ENCODE measurements around the gene INTS14. TPM values are rescaled to one million over a fixed set of nuclear protein-coding genes. Genes with fewer than 3 reads are reported as not detected.

The INTS14 gene
- 29.5 TPM for total RNA-seq
- polyA plus RNA-seq, result 31.8 TPM
- long read RNA-seq, donor 1, result 0 reads
- long read RNA-seq, donor 2, result 0 reads
- long read RNA-seq, donor 3, transcript INTS14-201 (12 exons, 2,393 nt), result major isoform, 10 of 17 reads
- long read RNA-seq, donor 3, partial matches to known transcripts, result 5 of 17 reads
- long read RNA-seq, donor 3, other reads (novel, unspliced or antisense), result 0 of 17 reads
- long read RNA-seq, donor 4, partial matches to known transcripts, result 0 of 5 reads
- long read RNA-seq, donor 4, other reads (novel, unspliced or antisense), result 0 of 5 reads
- long read RNA-seq, donor 5, transcript INTS14-201 (12 exons, 2,393 nt), result major isoform, 10 of 58 reads
- long read RNA-seq, donor 5, partial matches to known transcripts, result 47 of 58 reads
- long read RNA-seq, donor 5, other reads (novel, unspliced or antisense), result 0 of 58 reads
- long read RNA-seq, donor 6, transcript INTS14-201 (12 exons, 2,393 nt), result major isoform, 6 of 7 reads
- long read RNA-seq, donor 6, partial matches to known transcripts, result 0 of 7 reads
- long read RNA-seq, donor 6, other reads (novel, unspliced or antisense), result 0 of 7 reads
- long read RNA-seq, donor 7, transcript INTS14-201 (12 exons, 2,393 nt), result major isoform, 5 of 5 reads
- long read RNA-seq, donor 7, partial matches to known transcripts, result 0 of 5 reads
- long read RNA-seq, donor 7, other reads (novel, unspliced or antisense), result 0 of 5 reads
- long read RNA-seq, donor 8, partial matches to known transcripts, result 0 of 4 reads
- long read RNA-seq, donor 8, other reads (novel, unspliced or antisense), result 0 of 4 reads
- long read RNA-seq, donor 9, transcript INTS14-201 (12 exons, 2,393 nt), result major isoform, 5 of 7 reads
- long read RNA-seq, donor 9, partial matches to known transcripts, result 0 of 7 reads
- long read RNA-seq, donor 9, other reads (novel, unspliced or antisense), result 0 of 7 reads
- long read RNA-seq, donor 10, transcript INTS14-201 (12 exons, 2,393 nt), result major isoform, 5 of 8 reads
- long read RNA-seq, donor 10, partial matches to known transcripts, result 0 of 8 reads
- long read RNA-seq, donor 10, other reads (novel, unspliced or antisense), result 0 of 8 reads

DNA sequence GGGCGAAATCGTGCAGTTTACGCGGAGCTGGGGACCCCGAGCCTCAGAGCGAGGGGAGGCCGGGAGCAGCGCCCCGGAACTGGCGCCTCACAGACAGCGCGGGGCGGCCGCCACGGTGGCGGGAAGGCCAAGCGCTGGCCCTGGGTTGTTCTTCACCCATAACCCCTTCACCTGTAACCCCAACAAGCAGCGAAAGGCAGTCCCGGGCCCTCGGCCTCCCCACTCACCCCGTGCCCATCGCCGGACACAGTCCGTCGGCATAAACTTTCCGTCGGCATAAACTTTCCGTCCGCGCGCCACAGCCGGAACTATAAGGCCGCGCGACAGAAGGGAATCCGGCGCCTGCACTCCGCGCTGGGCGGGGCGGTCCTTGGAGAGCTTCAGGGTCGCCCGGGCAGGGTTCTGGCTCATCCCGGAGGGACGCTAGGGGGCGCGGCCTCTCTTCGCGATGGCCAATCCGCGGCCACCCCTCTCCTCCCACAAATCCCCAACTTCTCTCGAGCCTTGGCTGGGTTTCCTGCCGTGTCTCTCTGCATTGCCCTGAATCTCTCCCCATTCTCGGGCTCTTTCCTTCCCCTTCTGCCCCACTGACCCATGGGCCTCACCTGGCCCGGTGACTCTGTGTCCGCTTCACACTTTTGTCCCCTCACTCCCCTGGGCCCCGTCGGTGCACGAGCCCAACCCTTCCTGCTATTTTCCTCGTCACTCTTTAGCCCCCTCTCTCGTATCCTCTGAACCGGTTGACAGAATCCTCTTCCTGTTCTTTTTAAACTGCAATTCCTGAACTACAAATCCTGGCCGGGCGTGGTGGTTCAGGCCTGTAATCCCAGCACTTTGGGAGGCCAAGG is at the start of gene INTS14:
Gene INTS14, minus strand, starts transcription at position 261 of the 848 bp plus-strand sequence. CDS start 3,751 bp downstream, outside the sequence.
- peak within 1 kb of the TSS; percentile 56 to 93 for H3K4me3 ChIP-seq (ENCODE audit: low read length in 2 of 2)
- no peaks in the 10 kb centered on the region for H3K27me3 ChIP-seq (ENCODE audit: control insufficient read depth in 2 of 2, insufficient read depth in 1 of 2, low read length in 1 of 2)
- DNase-seq (ENCODE audit: low read depth in 6 of 9, low spot score in 9 of 9), result peak; percentile 72 to 94 (median 83)
- H3K27ac ChIP-seq (ENCODE audit: low read depth in 1 of 2, low read length in 1 of 2), result peak within 1 kb of the TSS; percentile 87 to 93
- H3K9me3 ChIP-seq (ENCODE audit: control insufficient read depth in 2 of 2, insufficient read depth in 1 of 2, low read length in 1 of 2), result no peaks in the 10 kb centered on the region
- H3K4me1 ChIP-seq (ENCODE audit: control insufficient read depth in 2 of 2, insufficient read depth in 2 of 2, low read length in 2 of 2), result peaks cover 5 to 23% of the 10 kb centered on the region in 2 donors
- peaks cover 5 to 7% of the 10 kb centered on the region in 2 donors for H3K36me3 ChIP-seq (ENCODE audit: control insufficient read depth in 2 of 2, insufficient read depth in 2 of 2, low read length in 1 of 2)
- under 1% methylated on average over 64 of the region's 64 CpGs for WGBS

DNA sequence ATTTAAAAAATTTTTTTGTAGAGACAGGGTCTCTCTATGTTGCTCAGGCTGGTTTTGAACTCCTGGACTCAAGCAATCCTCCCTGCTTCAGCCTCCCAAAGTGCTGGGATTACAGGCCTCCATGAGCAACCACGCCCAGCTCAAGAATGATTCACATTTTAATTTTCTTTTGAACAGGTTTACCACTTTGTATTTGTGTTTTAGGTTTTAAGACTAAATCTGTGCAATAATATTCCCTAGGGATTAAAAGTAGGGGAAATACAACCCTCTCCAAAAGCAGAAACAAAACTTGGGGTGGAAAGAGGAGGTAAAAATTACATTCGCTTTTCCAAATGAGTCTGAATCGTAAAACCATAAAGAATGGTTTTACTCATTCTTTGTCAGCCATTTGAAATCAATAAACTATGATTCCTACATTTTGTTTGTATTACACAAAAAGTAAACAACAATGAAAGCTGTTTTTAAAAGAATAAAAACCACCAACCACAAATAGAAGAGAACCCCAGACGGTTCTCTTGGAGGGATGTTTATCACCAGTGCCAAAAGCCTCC is 48.6 kb upstream of the INTS14 start:
- no peak for DNase-seq (ENCODE audit: low read depth in 6 of 9, low spot score in 9 of 9)
- no peak overlapping the region for H3K27ac ChIP-seq (ENCODE audit: low read depth in 1 of 2, low read length in 1 of 2)
- WGBS, result 97% methylated on average over 4 of the region's 4 CpGs
- no peaks in the 10 kb centered on the region for H3K4me1 ChIP-seq (ENCODE audit: control insufficient read depth in 2 of 2, insufficient read depth in 2 of 2, low read length in 2 of 2)
- H3K27me3 ChIP-seq (ENCODE audit: control insufficient read depth in 2 of 2, insufficient read depth in 1 of 2, low read length in 1 of 2), result no peaks in the 10 kb centered on the region
- no peak overlapping the region for H3K4me3 ChIP-seq (ENCODE audit: low read length in 2 of 2)
- no peaks in the 10 kb centered on the region for H3K9me3 ChIP-seq (ENCODE audit: control insufficient read depth in 2 of 2, insufficient read depth in 1 of 2, low read length in 1 of 2)
- H3K36me3 ChIP-seq (ENCODE audit: control insufficient read depth in 2 of 2, insufficient read depth in 2 of 2, low read length in 1 of 2), result peaks cover 7 to 36% of the 10 kb centered on the region in 2 donors

- no peaks in the 10 kb centered on the region for H3K27me3 ChIP-seq (ENCODE audit: control insufficient read depth in 2 of 2, insufficient read depth in 1 of 2, low read length in 1 of 2)
- no peak overlapping the region for H3K4me3 ChIP-seq (ENCODE audit: low read length in 2 of 2)
- H3K27ac ChIP-seq (ENCODE audit: low read depth in 1 of 2, low read length in 1 of 2), result no peak overlapping the region
- WGBS, result 92% methylated on average over 4 of the region's 4 CpGs
- H3K4me1 ChIP-seq (ENCODE audit: control insufficient read depth in 2 of 2, insufficient read depth in 2 of 2, low read length in 2 of 2), result no peaks in the 10 kb centered on the region
- H3K36me3 ChIP-seq (ENCODE audit: control insufficient read depth in 2 of 2, insufficient read depth in 2 of 2, low read length in 1 of 2), result peaks cover 10 to 30% of the 10 kb centered on the region in 2 donors
- H3K9me3 ChIP-seq (ENCODE audit: control insufficient read depth in 2 of 2, insufficient read depth in 1 of 2, low read length in 1 of 2), result no peaks in the 10 kb centered on the region
- DNase-seq (ENCODE audit: low read depth in 6 of 9, low spot score in 9 of 9), result no peak
These were observed 44.5 kb upstream of the INTS14 start for GRCh38 chr15:65655457-65655856.

- peaks cover 10 to 27% of the 10 kb centered on the region in 2 donors for H3K36me3 ChIP-seq (ENCODE audit: control insufficient read depth in 2 of 2, insufficient read depth in 2 of 2, low read length in 1 of 2)
- H3K9me3 ChIP-seq (ENCODE audit: control insufficient read depth in 2 of 2, insufficient read depth in 1 of 2, low read length in 1 of 2), result no peaks in the 10 kb centered on the region
- no peak for DNase-seq (ENCODE audit: low read depth in 6 of 9, low spot score in 9 of 9)
- no peaks in the 10 kb centered on the region for H3K4me1 ChIP-seq (ENCODE audit: control insufficient read depth in 2 of 2, insufficient read depth in 2 of 2, low read length in 2 of 2)
- no peak overlapping the region for H3K27ac ChIP-seq (ENCODE audit: low read depth in 1 of 2, low read length in 1 of 2)
- no peak overlapping the region for H3K4me3 ChIP-seq (ENCODE audit: low read length in 2 of 2)
- no peaks in the 10 kb centered on the region for H3K27me3 ChIP-seq (ENCODE audit: control insufficient read depth in 2 of 2, insufficient read depth in 1 of 2, low read length in 1 of 2)
- WGBS, result 100% methylated on average over 1 of the region's 1 CpG
These were observed 44.1 kb upstream of the INTS14 start for GRCh38 chr15:65655026-65655425.

- Histone ChIP-seq H3K36me3 (ENCODE audit: control insufficient read depth in 2 of 2, insufficient read depth in 2 of 2, low read length in 1 of 2) (peaks cover 10 to 19% of the 10 kb centered on the region in 2 donors), H3K4me3 (ENCODE audit: low read length in 2 of 2) (no peak overlapping the region), H3K27me3 (ENCODE audit: control insufficient read depth in 2 of 2, insufficient read depth in 1 of 2, low read length in 1 of 2) (no peaks in the 10 kb centered on the region), H3K27ac (ENCODE audit: low read depth in 1 of 2, low read length in 1 of 2) (no peak overlapping the region), H3K9me3 (ENCODE audit: control insufficient read depth in 2 of 2, insufficient read depth in 1 of 2, low read length in 1 of 2) (no peaks in the 10 kb centered on the region), H3K4me1 (ENCODE audit: control insufficient read depth in 2 of 2, insufficient read depth in 2 of 2, low read length in 2 of 2) (no peaks in the 10 kb centered on the region)
- 98% methylated on average over 5 of the region's 5 CpGs for WGBS
- no peak for DNase-seq (ENCODE audit: low read depth in 6 of 9, low spot score in 9 of 9)
These were observed 43.0 kb upstream of the INTS14 start for GRCh38 chr15:65653801-65654521.

GRCh38 chr15:65653341-65653740 is 42.4 kb upstream of the INTS14 start:
- H3K4me1 ChIP-seq (ENCODE audit: control insufficient read depth in 2 of 2, insufficient read depth in 2 of 2, low read length in 2 of 2), result no peaks in the 10 kb centered on the region
- H3K27ac ChIP-seq (ENCODE audit: low read depth in 1 of 2, low read length in 1 of 2), result no peak overlapping the region
- H3K27me3 ChIP-seq (ENCODE audit: control insufficient read depth in 2 of 2, insufficient read depth in 1 of 2, low read length in 1 of 2), result no peaks in the 10 kb centered on the region
- no peak for DNase-seq (ENCODE audit: low read depth in 6 of 9, low spot score in 9 of 9)
- H3K9me3 ChIP-seq (ENCODE audit: control insufficient read depth in 2 of 2, insufficient read depth in 1 of 2, low read length in 1 of 2), result no peaks in the 10 kb centered on the region
- no peak overlapping the region for H3K4me3 ChIP-seq (ENCODE audit: low read length in 2 of 2)
- H3K36me3 ChIP-seq (ENCODE audit: control insufficient read depth in 2 of 2, insufficient read depth in 2 of 2, low read length in 1 of 2), result peaks cover 10 to 16% of the 10 kb centered on the region in 2 donors

DNA sequence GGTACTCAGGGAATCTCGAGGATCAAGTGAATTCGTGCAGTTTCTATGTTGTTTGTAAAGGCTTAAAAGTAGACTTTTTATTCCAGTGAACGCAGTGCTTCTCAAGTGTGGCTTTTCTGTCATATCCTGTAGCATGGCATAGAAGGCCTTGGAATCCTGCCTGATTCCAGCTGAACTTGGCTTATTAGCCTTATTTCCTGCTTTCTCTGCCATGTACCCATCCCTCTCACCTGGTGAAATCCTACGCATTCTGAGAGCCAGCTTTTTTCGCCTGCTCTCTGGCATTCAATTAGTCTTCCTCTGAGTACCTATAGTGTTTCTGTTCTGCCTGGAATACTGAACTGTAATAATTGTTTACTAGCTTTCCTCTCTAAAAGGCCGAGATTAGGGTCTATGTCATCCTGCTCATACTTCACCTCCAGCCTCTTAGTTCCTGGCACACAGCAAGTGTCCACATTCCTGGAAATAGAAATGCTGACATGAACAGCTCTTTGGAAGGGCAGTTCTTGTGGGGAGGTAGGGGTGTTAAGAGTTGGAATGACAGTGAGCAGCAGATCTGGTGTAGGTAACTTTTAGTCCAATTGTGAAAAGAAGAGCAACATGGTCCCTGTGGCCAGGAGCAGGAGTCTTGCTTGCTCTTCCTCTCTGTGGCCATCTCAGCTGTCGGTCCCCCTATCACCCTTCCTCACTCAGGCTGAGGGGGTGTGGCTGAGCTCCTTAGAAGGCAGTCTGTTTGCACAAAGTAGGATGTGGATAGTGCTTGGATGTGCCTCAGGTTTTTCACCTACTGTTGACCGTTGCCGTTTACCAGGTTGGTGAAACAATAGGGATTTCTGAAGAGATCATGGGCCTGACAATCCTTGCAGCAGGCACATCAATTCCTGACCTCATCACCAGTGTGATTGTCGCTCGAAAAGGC is 41.2 kb upstream of the INTS14 start:
- H3K27ac ChIP-seq (ENCODE audit: low read depth in 1 of 2, low read length in 1 of 2), result no peak overlapping the region

More for the DNA sequence above, 41.2 kb upstream of the INTS14 start:
- H3K4me3 ChIP-seq (ENCODE audit: low read length in 2 of 2), result no peak overlapping the region
- no peaks in the 10 kb centered on the region for H3K9me3 ChIP-seq (ENCODE audit: control insufficient read depth in 2 of 2, insufficient read depth in 1 of 2, low read length in 1 of 2)
- H3K4me1 ChIP-seq (ENCODE audit: control insufficient read depth in 2 of 2, insufficient read depth in 2 of 2, low read length in 2 of 2), result no peaks in the 10 kb centered on the region
- 92% methylated on average over 11 of the region's 11 CpGs for WGBS
- no peaks in the 10 kb centered on the region for H3K27me3 ChIP-seq (ENCODE audit: control insufficient read depth in 2 of 2, insufficient read depth in 1 of 2, low read length in 1 of 2)
- no peak for DNase-seq (ENCODE audit: low read depth in 6 of 9, low spot score in 9 of 9)
- H3K36me3 ChIP-seq (ENCODE audit: control insufficient read depth in 2 of 2, insufficient read depth in 2 of 2, low read length in 1 of 2), result peaks cover 7 to 13% of the 10 kb centered on the region in 2 donors

Measured in thymus (tissue), 14 donors.